Activated T-helper 1 cell treated with anti-CD3 and anti-CD28 coated beads, Interleukin-12 subunit alpha, Interleukin-12 subunit beta, Interleukin-2, Interleukin-4 antibody, amounts not matched to agents 30 ng/mL and 10 ng/mL and 1 ng/mL, durations not matched to agents 14 hours and 24 hours and 36 hours (primary cell): ENCODE results near the gene EBPL. TPM values are rescaled to one million over a fixed set of nuclear protein-coding genes. Genes with fewer than 3 reads are reported as not detected.

ENCODE experiments used
- DNase-seq: peaks from one replicate; pipeline ENCODE4 v3.0.0; 2021; ENCODE audit warnings: low spot score
- H3K27ac Mint-ChIP-seq: one replicate; pipeline ENCODE4 v1.8.0; 2021; ENCODE audit warnings: mild to moderate bottlenecking, mixed read lengths
- H3K27me3 Mint-ChIP-seq: one replicate; pipeline ENCODE4 v1.8.0; 2022; ENCODE audit warnings: mild to moderate bottlenecking, moderate library complexity, mixed read lengths; ENCODE audit not compliant: insufficient read depth
- H3K36me3 Mint-ChIP-seq: one replicate; pipeline ENCODE4 v1.8.0; 2021; ENCODE audit warnings: low read depth, mixed read lengths
- H3K4me1 Mint-ChIP-seq: one replicate; pipeline ENCODE4 v1.8.0; 2021; ENCODE audit warnings: low read depth, mixed read lengths
- H3K4me3 Mint-ChIP-seq: one replicate; pipeline ENCODE4 v1.8.0; 2021; ENCODE audit warnings: mild to moderate bottlenecking, moderate library complexity, mixed read lengths
- H3K9me3 Mint-ChIP-seq: one replicate; pipeline ENCODE4 v1.8.0; 2021; ENCODE audit warnings: mixed read lengths
- intact Hi-C: fragments of 100-400 bp; cut with micrococcal nuclease; formaldehyde crosslinking; loops from one replicate; pipeline ENCODE4 v1.15.1; 2024
- total RNA-seq: library from RNA; stranded (reverse); gene quantifications from 2 replicates; pipeline ENCODE4 v1.2.3, GENCODE V29; 2022

EBPL gene
- total RNA-seq, 1 donor from 2014 or later: 44.6 TPM

DNA sequence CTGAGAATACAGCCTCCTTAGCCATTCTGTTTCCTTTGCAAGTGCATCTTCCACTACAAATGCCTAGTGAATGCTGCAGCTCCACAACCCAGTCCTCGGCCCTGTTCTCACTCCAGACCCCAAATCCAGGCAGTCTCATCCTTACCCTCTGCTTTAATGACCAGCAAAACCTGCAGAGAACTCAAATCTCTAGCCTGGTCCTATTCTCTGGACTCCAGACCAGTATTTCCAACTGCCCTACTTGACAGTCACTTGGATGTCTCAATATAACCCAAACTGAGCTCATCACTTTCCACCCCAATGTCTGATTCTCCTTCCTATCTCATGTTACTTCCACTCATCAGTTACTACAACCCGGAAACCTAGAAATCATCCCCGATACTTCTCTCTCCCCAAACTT, 2.6 kb upstream of the EBPL start:
- no peak for DNase-seq

DNA sequence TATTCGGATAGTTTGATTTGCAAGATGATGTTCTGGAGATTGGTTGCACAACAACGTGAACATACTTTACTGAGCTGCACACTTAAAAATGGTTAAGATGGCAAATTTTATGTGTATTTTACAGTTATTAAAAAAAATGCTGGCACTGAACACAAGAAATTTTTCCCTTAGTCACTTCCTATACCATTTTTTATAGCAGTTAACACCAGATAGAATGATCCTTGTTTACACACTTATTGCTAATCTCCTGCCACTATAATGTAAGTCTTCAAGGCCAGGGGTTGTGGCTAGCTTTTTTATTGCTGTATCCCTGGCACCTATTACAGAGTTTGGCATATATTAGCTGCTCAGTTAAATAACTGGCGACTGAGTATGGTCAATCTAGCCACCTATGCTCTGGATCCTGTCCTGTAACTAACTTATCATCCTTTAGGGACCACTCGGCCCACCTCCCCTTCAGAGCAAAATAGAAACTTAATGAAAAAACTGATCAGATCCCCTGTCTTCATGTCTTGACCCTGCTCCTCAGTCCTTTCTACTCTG, 2.0 kb upstream of the EBPL start:
- Mint-ChIP-seq H3K4me1 (peaks cover 15% of the 10 kb centered on the region), H3K36me3 (peaks cover 9% of the 10 kb centered on the region)
- intact Hi-C loops: loop anchor here (5.0 to 10.0 kb wide), 3 partner anchors 106 to 392 kb away; partner anchors contain the start of genes PHF11 and RCBTB1

More for the DNA sequence above, 2.6 kb upstream of the EBPL start:
- Mint-ChIP-seq H3K4me3 (no peak overlapping the region), H3K4me1 (peaks cover 15% of the 10 kb centered on the region), H3K36me3 (peaks cover 8% of the 10 kb centered on the region), H3K27ac (no peak overlapping the region), H3K9me3 (no peaks in the 10 kb centered on the region), H3K27me3 (no peaks in the 10 kb centered on the region)
- intact Hi-C loops: loop anchor here (5.0 to 10.0 kb wide), 3 partner anchors 107 to 391 kb away; partner anchors contain the start of genes PHF11 and RCBTB1

DNA sequence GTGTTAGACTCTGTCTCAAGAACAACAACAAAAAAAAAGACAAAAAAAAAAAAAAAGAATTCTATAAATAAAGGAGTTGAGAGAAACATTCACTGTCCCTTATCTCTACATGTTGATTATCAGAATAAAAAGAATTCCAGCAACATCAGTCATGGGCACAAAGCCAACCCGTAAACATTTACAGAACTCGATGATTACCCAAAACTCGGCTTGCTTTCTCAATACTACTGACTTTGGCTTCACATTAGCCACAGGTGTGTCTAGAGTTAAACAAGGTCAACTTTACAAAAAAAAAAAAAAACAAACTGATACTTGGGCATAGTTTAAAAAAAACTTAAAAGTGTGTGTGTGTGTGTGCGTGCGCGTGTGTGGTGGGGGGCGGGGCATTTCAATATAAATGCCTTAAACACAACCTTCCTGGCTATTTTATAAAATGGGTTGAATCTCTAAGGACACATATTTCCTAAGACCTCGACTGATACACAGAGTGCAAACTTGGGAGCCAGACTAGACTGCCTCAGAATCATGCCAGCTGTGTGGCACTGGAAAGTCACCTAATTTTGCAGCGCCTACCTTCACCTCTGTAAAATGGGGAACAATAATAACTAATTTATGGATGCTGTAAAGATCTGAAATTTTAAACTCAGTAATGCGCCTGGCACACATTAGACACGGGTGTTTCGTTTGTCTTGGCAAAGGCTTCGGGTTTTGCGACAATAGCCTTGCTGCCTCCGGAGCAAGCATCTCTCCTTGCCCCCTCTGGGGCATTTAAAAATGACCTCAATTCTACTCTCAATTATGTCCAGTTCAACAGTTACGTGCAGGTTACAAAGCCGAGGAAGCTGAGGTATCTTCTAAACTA, 922 bp downstream of the EBPL start:
- H3K4me1 Mint-ChIP-seq: peaks cover 36% of the 10 kb centered on the region
- no peaks in the 10 kb centered on the region for H3K27me3 Mint-ChIP-seq
- no peak for DNase-seq
- H3K9me3 Mint-ChIP-seq: no peaks in the 10 kb centered on the region
- intact Hi-C loops: loop anchor here (2.0 to 10.0 kb wide), 4 partner anchors 103 to 394 kb away; partner anchors contain the start of genes PHF11, RCBTB1 and SPRYD7
- H3K36me3 Mint-ChIP-seq: peaks cover 13% of the 10 kb centered on the region
- peak overlapping the region; percentile 77 for H3K27ac Mint-ChIP-seq
- peak overlapping the region; percentile 92 for H3K4me3 Mint-ChIP-seq

More for the DNA sequence above, 2.0 kb upstream of the EBPL start:
- Mint-ChIP-seq H3K27me3 (no peaks in the 10 kb centered on the region), H3K27ac (no peak overlapping the region), H3K4me3 (no peak overlapping the region), H3K9me3 (no peaks in the 10 kb centered on the region)
- no peak for DNase-seq

DNA sequence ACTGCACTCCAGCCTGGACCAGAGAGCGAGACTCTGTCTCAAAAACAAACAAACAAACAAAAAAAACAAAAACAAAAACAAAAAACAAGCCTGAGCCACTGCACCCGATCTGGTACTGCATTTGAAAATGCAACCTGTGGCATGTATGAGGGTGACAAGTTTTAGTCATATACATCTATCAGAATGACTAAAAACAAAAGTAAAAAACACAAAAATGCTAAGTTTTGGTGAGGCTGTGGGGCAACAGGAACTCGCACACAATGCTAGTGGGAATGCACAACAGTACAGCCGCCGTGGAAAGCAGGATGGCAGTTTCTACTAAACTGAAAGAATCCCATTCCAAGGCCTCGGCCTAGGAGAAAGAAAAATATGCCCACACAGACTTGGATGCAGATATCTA, 7.8 kb downstream of the EBPL start:
- intact Hi-C loops: loop anchor here (1.0 to 2.0 kb wide), 3 partner anchors 8 to 239 kb away; partner anchors contain the start of genes CAB39L, EBPL, KPNA3 and SETDB2
- H3K27ac Mint-ChIP-seq: no peak overlapping the region
- H3K4me1 Mint-ChIP-seq: peaks cover 41% of the 10 kb centered on the region
- peak; percentile 2 for DNase-seq
- peaks cover 9% of the 10 kb centered on the region for H3K36me3 Mint-ChIP-seq
- H3K4me3 Mint-ChIP-seq: peak overlapping the region; percentile 20
- no peaks in the 10 kb centered on the region for H3K9me3 Mint-ChIP-seq
- H3K27me3 Mint-ChIP-seq: no peaks in the 10 kb centered on the region

DNA sequence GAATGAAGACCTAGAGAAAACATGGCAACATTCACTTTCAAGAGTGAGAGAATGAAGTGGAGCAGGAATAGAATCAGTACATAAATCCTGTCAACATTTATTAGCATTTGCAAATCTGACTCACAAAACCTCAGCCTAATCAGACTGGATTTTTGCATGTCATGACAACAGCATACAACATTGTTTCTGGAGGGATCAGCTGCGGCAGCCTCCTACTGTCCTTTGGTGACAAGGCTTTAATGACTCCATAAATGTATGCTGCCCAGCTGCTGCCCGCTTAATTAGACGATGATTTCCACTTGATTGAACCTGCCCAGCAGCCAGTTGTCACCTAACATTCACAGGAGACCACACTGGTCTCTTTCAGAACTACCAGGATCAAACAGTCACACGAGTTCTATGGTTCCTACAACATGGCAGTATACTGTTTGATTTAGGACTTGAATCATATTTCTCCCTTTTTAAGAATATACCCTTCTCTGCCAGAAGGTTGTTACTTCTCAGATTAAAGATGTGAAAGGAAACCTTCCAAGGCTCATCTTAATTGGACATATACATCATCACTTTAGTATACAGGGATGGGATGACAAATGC, 9.3 kb downstream of the EBPL start:
- H3K4me3 Mint-ChIP-seq: no peak overlapping the region
- peaks cover 1% of the 10 kb centered on the region for H3K36me3 Mint-ChIP-seq
- H3K27me3 Mint-ChIP-seq: no peaks in the 10 kb centered on the region
- H3K9me3 Mint-ChIP-seq: no peaks in the 10 kb centered on the region
- peaks cover 29% of the 10 kb centered on the region for H3K4me1 Mint-ChIP-seq
- no peak overlapping the region for H3K27ac Mint-ChIP-seq
- no peak for DNase-seq
- intact Hi-C loops: loop anchor here (2.0 kb wide), 2 partner anchors 111 to 237 kb away; partner anchors contain the start of genes CAB39L, KPNA3 and SETDB2

DNA sequence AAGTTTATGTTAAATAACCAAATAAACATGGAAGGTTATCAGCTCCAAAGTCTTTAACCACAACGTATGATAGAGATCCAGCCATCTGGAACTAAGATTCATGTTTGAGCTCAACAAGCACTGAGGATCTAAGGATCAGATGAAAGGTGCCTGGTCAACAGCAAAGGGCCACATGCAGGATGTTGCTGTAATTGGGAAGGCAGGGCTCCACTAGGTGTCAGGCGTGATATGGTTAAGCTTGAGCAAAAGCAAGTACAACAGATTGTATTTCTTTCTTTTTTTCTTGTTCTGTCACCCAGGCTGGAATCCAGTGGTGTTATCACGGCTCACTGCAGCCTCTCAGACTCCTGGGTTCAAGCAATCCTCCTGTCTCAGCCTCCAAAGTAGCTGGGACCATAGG, 12.0 kb downstream of the EBPL start:
- Mint-ChIP-seq H3K27ac (no peak overlapping the region), H3K36me3 (peaks cover 3% of the 10 kb centered on the region), H3K4me1 (peaks cover 20% of the 10 kb centered on the region), H3K27me3 (no peaks in the 10 kb centered on the region), H3K4me3 (no peak overlapping the region), H3K9me3 (no peaks in the 10 kb centered on the region)
- no peak for DNase-seq
- intact Hi-C loops: loop anchor here (1.0 kb wide), 1 partner anchor 169 kb away; no protein-coding TSS in a partner anchor

DNA sequence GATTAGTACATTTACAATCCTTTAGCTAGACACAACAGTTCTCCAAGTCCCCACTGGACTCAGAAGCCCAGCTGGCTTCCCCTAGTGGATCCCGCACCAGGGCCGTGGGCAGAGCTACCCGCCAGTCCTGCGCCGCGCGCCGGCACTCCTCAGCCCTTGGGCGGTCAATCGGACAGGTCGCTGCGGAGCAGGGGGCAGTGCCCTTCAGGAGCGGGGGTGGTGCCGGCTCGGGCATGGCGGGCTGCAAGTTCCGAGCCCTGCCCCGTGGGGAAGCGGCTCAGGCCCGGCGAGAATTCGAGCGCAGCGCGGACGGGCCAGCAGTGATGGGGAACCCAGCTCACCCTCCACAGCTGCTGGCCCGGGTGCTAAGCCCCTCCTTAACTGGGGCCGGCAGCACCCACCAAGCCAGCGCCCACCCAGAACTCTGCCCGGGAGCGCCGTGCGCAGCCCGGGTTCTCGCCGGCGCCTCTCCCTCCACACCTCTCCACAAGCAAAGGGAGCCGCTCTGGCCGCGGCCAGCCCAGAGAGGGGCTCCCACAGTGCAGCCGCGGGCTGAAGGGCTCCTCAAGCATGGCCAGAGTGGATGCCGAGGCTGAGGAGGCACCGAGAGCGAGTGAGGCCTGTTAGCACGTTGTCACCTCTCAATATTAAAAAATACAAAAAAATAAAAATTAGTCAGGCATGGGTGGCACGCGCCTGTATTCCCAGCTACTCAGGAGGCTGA, 12.9 kb downstream of the EBPL start:
- intact Hi-C loops: no loop called here
- Mint-ChIP-seq H3K27me3 (no peaks in the 10 kb centered on the region), H3K36me3 (peaks cover 3% of the 10 kb centered on the region), H3K4me1 (peaks cover 12% of the 10 kb centered on the region), H3K4me3 (no peak overlapping the region), H3K9me3 (no peaks in the 10 kb centered on the region), H3K27ac (no peak overlapping the region)
- no peak for DNase-seq

DNA sequence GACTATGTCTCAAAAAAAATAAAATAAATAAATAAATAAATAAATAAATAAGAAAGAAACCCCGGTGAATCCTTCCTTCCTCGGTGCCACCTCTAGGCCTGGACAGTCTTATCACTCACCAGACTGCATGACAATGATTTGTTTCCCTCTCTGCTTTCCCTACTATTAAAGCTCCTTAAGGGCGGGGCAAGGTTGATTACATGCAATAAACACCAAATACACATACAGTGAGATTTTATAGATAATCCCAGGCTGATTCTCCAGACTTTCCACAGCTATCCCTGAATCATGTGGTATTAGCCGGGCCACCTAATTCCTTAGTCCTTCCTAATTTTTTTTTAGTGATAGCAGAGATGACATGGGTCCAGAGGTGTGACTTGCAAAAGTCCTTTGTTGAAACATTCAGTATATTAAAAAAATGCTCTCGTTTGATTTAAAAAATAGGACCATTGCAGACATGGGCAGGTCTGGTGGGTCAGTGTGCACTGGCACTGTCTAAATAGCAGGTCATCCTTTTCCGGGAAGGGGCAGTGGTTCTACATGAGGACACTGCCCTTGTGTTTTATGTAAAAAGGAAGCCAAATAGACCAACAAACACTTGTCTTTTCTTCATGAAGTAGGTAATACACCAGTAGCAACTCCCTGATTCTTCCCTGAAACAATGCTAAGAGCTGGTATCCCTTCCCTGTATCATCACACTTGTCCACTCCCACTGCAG, 14.5 kb downstream of the EBPL start:
- H3K9me3 Mint-ChIP-seq: no peaks in the 10 kb centered on the region
- peaks cover 3% of the 10 kb centered on the region for H3K36me3 Mint-ChIP-seq
- no peak overlapping the region for H3K27ac Mint-ChIP-seq
- no peak overlapping the region for H3K4me3 Mint-ChIP-seq
- intact Hi-C loops: no loop called here
- no peaks in the 10 kb centered on the region for H3K4me1 Mint-ChIP-seq
- H3K27me3 Mint-ChIP-seq: no peaks in the 10 kb centered on the region
- DNase-seq: no peak

DNA sequence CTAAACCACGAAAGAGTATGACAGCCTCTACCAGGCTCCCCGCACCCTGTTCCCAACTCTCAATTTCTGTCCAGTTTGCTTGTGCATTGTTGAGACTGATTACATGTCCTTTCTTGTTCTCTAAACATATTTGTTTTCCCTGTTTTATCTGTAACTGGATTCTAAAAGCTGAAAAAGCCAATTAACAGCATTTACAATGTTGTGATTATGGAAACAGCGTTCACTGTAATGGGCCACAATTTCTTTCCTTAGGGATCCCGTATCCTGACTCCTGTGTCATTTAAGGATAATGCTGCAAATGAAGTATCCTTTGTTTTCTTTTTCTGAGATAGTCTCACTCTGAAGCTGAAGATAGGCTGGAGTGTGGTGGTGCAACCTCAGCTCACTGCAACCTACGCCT, 20.5 kb downstream of the EBPL start:
- H3K4me1 Mint-ChIP-seq: no peaks in the 10 kb centered on the region
- H3K9me3 Mint-ChIP-seq: no peaks in the 10 kb centered on the region
- DNase-seq: no peak
- H3K36me3 Mint-ChIP-seq: peaks cover 17% of the 10 kb centered on the region
- no peak overlapping the region for H3K4me3 Mint-ChIP-seq
- intact Hi-C loops: no loop called here
- no peak overlapping the region for H3K27ac Mint-ChIP-seq
- H3K27me3 Mint-ChIP-seq: no peaks in the 10 kb centered on the region

DNA sequence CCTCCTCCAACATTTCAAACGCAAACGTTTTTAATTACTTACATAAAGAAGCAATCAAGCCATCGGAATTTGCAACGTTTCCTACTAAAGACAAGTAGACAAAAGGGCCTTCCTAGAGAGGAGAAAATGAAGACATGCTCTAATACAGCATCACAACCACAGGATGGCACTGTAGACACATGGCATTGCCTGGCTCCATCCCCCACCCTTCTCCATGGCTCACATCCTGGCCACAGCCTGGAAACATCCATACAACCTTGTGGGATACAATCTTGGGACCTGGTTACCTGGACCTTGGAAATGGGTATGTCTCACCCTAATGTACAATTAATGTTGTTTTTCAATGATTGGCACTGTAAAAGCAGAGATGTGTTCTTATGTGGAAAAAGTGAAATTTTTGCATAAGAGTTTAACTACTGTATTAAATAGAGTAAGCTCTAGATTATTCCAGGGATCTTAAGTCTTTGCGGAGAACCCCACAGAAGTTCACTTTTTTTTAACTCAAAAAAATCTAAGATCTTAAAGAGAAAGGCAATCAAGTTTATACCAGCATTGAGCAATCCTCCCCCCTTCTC, 21.5 kb downstream of the EBPL start:
- intact Hi-C loops: loop anchor here (1.0 kb wide), 1 partner anchor 178 kb away; no protein-coding TSS in a partner anchor
- H3K36me3 Mint-ChIP-seq: peaks cover 19% of the 10 kb centered on the region
- H3K27ac Mint-ChIP-seq: no peak overlapping the region
- H3K4me3 Mint-ChIP-seq: no peak overlapping the region
- no peaks in the 10 kb centered on the region for H3K27me3 Mint-ChIP-seq
- H3K9me3 Mint-ChIP-seq: no peaks in the 10 kb centered on the region
- no peak for DNase-seq
- no peaks in the 10 kb centered on the region for H3K4me1 Mint-ChIP-seq

DNA sequence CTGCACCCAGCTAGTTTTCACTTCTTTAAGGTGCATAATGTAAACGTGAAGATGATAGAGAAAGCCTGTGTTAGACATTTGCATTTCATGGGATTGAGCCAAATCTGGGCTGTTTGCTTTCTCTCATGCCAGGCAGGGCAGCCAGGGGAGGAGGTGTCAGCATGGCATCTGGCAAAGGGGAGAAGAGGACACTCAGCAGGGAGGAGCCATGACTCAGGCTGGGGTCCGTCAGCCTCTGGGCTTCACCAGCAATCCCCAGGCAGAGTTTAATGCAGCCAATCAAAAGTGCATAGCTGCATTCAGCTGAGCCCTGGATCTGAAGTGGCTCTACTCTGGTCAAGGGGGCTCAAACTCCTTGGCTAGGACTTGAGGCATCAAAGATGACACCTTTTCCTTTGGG, 23.5 kb downstream of the EBPL start:
- no peaks in the 10 kb centered on the region for H3K9me3 Mint-ChIP-seq
- H3K36me3 Mint-ChIP-seq: peaks cover 21% of the 10 kb centered on the region
- no peak overlapping the region for H3K27ac Mint-ChIP-seq
- H3K4me1 Mint-ChIP-seq: no peaks in the 10 kb centered on the region
- no peaks in the 10 kb centered on the region for H3K27me3 Mint-ChIP-seq
- H3K4me3 Mint-ChIP-seq: no peak overlapping the region
- intact Hi-C loops: no loop called here
- DNase-seq: no peak

DNA sequence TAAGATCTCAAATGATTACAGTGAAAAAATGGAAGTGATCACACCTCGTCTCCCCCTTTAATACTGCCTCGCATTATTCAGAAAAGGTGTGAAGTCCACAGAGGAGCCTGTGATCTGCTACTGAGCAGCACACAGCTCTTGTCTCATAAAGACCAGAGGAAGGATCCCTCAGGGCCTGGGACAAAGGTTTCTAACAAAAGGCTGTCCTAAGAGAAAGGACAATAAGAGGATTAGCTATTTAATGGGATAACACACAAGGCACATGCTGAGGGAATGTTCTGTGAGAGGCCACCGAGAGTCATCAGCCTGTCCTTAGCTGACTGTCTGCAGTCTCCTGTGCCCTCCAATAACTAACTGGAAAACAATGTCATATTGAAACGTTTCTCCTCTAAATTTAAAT, 26.7 kb downstream of the EBPL start:
- Mint-ChIP-seq H3K4me3 (no peak overlapping the region), H3K27me3 (no peaks in the 10 kb centered on the region)
- intact Hi-C loops: no loop called here

More for the DNA sequence above, 26.7 kb downstream of the EBPL start:
- Mint-ChIP-seq H3K36me3 (peaks cover 30% of the 10 kb centered on the region), H3K27ac (no peak overlapping the region), H3K9me3 (no peaks in the 10 kb centered on the region), H3K4me1 (no peaks in the 10 kb centered on the region)
- DNase-seq: no peak
